Urothelium cell line (cell line): ENCODE results near the gene NFE2.
"Not testable (repeated sequence)": the region's sequence is repeated elsewhere in the genome, so short reads cannot be mapped to it uniquely, and the experiment has no call there.

Experiments
- DNase-seq: peaks from one replicate; pipeline ENCODE4 v3.0.0; 2011; ENCODE audit warnings: low spot score, mixed read lengths
- FAIRE-seq: peaks from 2 replicates; lab custom pipeline; 2011; peaks lifted over from hg19 to GRCh38; lab: Jason Lieb, UNC

The NFE2 gene

DNA sequence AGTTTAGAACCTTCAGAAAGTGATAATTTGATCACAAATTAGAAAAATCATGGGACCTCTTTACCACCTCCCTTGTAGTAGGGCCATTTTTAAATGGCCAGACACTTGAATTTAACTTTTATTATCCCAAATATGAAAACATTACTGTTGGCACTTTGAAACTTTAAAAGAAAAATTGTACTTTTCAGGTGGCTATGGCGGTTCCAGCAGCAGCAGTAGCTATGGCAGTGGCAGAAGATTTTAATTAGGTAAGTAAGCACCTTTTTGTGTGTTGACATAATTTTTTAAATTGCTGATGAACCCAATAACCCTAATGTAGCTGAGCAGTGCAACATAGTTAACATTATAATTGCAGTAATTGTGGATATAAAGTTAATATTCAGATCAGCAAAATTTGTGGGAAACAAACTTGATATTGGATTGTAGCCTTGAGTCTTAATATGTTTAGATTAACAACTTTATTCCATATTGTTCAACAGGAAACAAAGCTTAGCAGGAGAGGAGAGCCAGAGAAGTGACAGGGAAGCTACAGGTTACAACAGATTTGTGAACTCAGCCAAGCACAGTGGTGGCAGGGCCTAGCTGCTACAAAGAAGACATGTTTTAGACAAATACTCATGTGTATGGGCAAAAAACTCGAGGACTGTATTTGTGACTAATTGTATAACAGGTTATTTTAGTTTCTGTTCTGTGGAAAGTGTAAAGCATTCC is 16.6 kb downstream of the NFE2 start:
- DNase-seq, FAIRE-seq: not testable (repeated sequence)

- FAIRE-seq (no peak), DNase-seq (no peak)
Observed at GRCh38 chr12:54282949-54283593, 17.7 kb downstream of the NFE2 start.

DNA sequence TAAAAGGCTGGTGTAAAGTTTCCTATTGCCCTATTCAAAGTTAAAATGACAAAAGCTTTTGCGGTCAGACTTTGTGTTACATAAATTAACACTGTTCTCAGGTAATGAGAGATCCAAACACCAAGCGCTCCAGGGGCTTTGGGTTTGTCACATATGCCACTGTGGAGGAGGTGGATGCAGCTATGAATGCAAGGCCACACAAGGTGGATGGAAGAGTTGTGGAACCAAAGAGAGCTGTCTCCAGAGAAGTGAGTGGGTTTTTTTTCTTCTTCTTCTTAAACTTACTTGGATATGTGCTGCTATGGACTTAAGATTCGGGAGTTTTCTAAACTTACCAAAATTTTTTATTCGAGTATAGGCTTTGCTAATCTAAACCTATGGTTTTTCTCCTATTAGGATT is 19.1 kb downstream of the NFE2 start:
- not testable (repeated sequence) for DNase-seq, FAIRE-seq

GRCh38 chr12:54281261-54281638 is 19.6 kb downstream of the NFE2 start:
- not testable (repeated sequence) for FAIRE-seq

GRCh38 chr12:54280468-54281260 is 20.2 kb downstream of the NFE2 start, which contains the start of gene HNRNPA1:
HNRNPA1 (plus strand) TSS chr12:54280726; CDS start chr12:54280808, 82 bp downstream.
- DNase-seq (peak; percentile 96), FAIRE-seq (no peak)

More at GRCh38 chr12:54281261-54281638, 19.6 kb downstream of the NFE2 start:
- DNase-seq: not testable (repeated sequence)

DNA sequence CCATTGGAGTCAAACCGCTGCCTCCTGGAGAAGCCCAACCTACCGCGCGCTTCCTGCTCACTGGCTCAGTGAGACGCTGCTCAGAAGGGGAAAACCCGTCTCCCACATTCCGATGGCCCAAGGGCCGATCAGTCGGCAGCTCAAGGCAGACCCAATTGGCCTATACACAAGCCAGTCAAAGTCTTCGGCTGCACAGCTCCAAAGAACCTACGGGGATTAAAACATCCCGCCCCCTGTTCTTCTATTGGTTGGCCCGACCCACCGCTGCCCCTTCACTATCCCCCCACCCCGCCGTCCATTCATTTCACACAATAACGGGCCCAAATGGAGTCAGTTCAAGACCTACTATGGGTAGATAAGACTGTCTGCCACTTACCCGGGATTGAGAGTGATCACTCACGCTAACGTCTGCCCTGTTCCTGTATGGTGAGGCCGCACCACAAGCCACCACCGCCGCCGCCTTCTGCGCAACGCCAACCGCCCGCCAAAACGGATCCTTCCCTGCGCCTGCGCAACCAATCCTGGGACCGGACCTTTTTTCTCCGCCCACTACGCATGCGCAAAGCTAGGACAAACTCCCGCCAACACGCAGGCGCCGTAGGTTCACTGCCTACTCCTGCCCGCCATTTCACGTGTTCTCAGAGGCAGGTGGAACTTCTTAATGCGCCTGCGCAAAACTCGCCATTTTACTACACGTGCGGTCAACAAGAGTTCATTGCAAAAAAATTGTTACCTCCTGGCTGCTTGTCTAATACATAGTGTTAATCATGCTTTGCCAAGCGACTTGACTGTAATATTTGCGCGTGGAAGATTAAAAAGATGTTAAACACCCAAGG is 21.0 kb downstream of the NFE2 start, which contains the start of gene CBX5:
TSS of gene CBX5 (minus strand) at position 491 of the 836 bp plus-strand sequence. CDS start 22,472 bp downstream, outside the sequence.
- FAIRE-seq: no peak
- DNase-seq: peak; percentile 98

- DNase-seq: no peak
- no peak for FAIRE-seq
Observed at GRCh38 chr12:54279227-54279631, 21.6 kb downstream of the NFE2 start.

GRCh38 chr12:54277823-54278276 is 23.0 kb downstream of the NFE2 start:
- DNase-seq: no peak
- FAIRE-seq: no peak

DNA sequence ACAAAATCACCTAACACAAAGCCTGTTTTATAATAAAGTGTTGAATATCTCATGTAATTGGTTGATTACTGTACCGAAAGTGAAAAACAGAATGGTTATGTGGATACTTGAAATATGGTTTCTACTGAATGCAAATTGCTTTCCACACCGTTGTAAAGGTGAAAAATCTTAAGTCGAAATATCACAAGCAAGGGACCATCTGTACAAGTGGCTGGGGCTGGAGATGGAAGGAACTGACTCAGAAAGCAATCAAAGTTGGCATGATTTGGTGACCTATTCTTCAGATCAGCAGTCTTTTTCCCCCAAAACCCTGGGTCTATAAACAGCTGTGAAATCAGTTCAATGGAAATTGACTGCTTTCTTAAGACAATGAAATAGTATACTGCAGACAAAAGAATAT is 24.4 kb downstream of the NFE2 start:
- DNase-seq (no peak), FAIRE-seq (no peak)

DNA sequence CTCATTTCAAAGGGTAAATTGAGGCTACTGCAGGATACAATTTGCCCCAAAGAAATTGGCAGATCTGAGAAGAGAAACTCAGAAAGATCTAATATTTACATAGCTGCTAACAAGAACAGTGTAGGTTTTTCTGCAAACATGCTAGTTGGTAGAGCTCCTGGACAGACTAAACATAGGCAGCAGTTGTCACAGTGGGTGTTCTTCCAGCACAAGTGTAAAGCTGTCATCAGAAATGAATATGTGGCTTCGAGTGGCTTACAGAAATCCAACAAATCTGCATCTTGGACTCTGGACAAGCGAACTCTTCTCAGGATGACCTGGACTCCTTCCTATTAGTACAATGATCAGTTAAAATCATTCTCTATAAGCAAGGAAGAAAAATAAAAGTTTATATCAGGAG is 26.8 kb downstream of the NFE2 start:
- DNase-seq (no peak), FAIRE-seq (no peak)

DNA sequence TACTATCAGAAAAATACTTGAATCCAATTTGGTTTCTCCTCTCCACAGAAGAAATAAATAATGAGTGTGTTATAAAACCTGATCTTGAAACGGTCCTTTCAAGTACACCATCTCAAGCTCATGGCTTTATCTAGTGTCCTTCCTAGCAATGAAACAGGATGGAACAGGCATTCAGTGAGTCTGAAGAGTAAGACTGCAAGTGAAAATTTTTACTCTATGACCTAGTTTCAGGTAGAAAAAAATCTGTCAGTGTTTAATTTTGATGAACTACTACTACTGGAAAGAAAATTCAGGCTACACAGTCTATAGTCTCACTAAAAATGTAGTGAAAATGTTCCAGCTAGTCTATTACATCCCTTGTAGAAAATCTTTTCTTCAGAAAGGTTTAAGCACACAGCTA is 28.6 kb downstream of the NFE2 start:
- DNase-seq: no peak
- no peak for FAIRE-seq

DNA sequence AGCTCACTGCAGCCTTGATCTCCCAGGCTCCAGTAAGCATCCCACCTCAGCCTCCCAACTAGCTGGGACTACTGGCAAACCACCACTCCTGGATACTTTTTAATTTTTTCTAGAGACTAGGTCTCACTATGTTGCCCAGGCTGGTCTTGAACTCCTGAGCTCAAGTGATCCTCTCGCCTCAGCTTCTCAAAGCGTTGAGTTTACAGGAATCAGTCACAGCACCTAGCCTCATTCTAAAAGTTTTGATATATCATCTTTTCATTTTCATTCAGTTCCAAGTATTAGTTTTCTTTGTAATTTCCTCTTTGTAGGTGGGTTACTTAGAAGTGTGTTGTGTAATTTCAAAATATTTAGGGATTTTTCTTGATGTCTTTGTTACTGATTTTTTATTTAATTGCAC is 30.5 kb downstream of the NFE2 start:
- DNase-seq: no peak
- no peak for FAIRE-seq

- DNase-seq: no peak
- FAIRE-seq: no peak
Observed at GRCh38 chr12:54266852-54267251, 34.0 kb downstream of the NFE2 start.

GRCh38 chr12:54265364-54265812 is 35.4 kb downstream of the NFE2 start:
- no peak for FAIRE-seq
- DNase-seq: no peak

DNA sequence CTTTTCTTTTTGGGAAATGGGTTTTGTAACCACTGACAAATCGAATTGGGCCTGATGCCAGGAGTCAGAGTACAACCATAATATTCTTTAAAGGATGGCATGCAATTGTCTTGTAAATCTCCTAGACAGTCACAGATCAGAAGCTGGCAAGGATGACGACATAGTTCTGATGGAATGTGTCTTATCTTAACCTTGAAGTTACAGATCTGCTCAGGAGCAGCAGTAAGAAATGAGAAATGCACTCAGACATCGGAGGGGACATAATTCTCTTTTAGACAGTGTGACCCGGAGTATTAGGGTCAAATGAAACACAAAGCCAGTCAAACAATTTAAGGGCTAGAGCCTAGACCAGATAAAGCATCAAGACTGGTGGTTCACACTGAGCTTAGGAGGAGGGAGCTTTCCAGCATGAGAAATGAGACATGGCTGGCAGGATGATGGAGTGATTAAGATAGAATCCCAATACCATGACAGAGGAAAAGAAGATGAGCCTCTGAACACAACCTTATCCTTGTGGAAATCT is 38.4 kb downstream of the NFE2 start:
- FAIRE-seq (no peak), DNase-seq (peak; percentile 13)

DNA sequence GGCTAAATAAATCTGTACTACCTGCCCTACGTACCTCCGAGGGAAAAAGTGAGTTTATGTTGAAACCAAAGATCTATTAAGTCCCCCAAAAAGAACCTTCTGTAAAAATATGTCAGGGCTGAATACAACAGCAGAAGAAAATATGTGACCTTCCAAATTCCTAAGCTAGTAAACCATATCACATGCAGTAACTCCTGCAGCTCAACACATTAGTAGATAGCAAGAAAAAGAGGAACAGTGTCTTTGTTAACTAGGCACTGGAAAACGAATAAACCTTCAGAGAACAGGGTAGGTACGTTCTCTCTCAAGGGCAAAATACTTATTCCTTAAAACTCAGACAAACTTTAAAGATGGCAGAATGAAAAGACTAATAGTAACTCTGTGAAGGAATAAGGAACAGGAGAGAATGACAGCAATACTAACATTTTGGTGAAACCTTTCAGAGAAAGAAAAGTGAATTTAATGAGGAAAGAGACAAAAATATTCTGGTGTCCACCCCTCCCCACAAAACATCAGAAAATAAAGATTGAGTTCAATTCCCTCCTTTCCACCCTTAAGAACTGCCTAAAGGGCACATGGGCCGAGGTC is 38.9 kb downstream of the NFE2 start:
- DNase-seq: no peak
- no peak for FAIRE-seq

- DNase-seq (peak; percentile 94), FAIRE-seq (peak; percentile 53)
Observed at GRCh38 chr12:54259194-54260011, 41.4 kb downstream of the NFE2 start.

GRCh38 chr12:54258201-54258681 is 42.6 kb downstream of the NFE2 start:
- DNase-seq (no peak), FAIRE-seq (no peak)

GRCh38 chr12:54257332-54257731 is 43.5 kb downstream of the NFE2 start:
- no peak for DNase-seq
- FAIRE-seq: no peak
